Uterus (tissue), 4 donors: Measurements from ENCODE around the gene LRR1. TPM values are rescaled to one million over a fixed set of nuclear protein-coding genes. Genes with fewer than 3 reads are reported as not detected.

Experiments used
- DNase-seq, 2 donors: peaks; one replicate each; pipeline ENCODE4 v3.0.0-alpha.2; 2019 to 2020
- H3K27ac ChIP-seq, 2 donors: fragments of 200-600 bp; sonication (generic); 1 replicate in 1 of 2; 2 replicates in 1 of 2; pipeline ENCODE4 v1.5.1; 2016 to 2018
- H3K27me3 ChIP-seq, 2 donors: fragments of 200-600 bp; sonication (generic); one replicate each; pipeline ENCODE4 v1.5.1; 2018 to 2019; ENCODE audit warnings: control low read depth in 1 of 2
- H3K36me3 ChIP-seq, 2 donors: fragments of 200-600 bp; sonication (generic); one replicate each; pipeline ENCODE4 v1.5.1; 2019; ENCODE audit warnings: control low read depth in 1 of 2
- H3K4me1 ChIP-seq, 2 donors: fragments of 200-600 bp; sonication (generic); one replicate each; pipeline ENCODE4 v1.5.1; 2018 to 2019; ENCODE audit warnings: control low read depth in 1 of 2
- H3K4me3 ChIP-seq, 2 donors: fragments of 200-600 bp; sonication (generic); 1 replicate in 1 of 2; 2 replicates in 1 of 2; pipeline ENCODE4 v1.5.1; 2018 to 2019; ENCODE audit warnings: mild to moderate bottlenecking in 1 of 2
- H3K9me3 ChIP-seq, 2 donors: fragments of 200-600 bp; sonication (generic); one replicate each; pipeline ENCODE4 v1.5.1; 2019; ENCODE audit warnings: control low read depth in 1 of 2
- POLR2A ChIP-seq, 2 donors: fragments of 450-650 bp; IDR thresholded peaks; one replicate each; pipeline ENCODE4 v1.6.1; 2016; ENCODE audit warnings: antibody characterized with exemption in 2 of 2, mild to moderate bottlenecking in 1 of 2, moderate library complexity in 1 of 2
- intact Hi-C: fragments of 100-400 bp; cut with DNase I; formaldehyde crosslinking; loops from one replicate; pipeline ENCODE4 v1.15.1; 2023; ENCODE audit warnings: low total_unique reads
- total RNA-seq, 4 donors: library from RNA; depleted of rRNA in 3 of 4; stranded (reverse); fragments of >200 nt in 3 of 4; gene quantifications; one replicate each; pipeline versions ENCODE4 v1.1.0 to v1.2.4, GENCODE V29; 2014 to 2023
- TF ChIP-seq, protein P1 (sequence below), 4 experiments: fragments of 200-600 bp in 2 of 4; fragments of 450-650 bp in 2 of 4; sonication (generic) in 2 of 4; IDR thresholded peaks; one replicate each; pipeline ENCODE4 v1.5.1; 2016 to 2019; ENCODE audit warnings: antibody characterized with exemption in 4 of 4, mild to moderate bottlenecking in 2 of 4, moderate library complexity in 1 of 4
- donor health status: DM: yes; HTN: yes; CAD: no.

Gene LRR1
- total RNA-seq, 4 donors from 2014 or later = 1.8 to 16.2 (median 6.8) TPM

GRCh38 chr14:49586673-49587460 lies 11.9 kb upstream of the LRR1 start:
- H3K9me3 ChIP-seq = no peaks in the 10 kb centered on the region
- H3K36me3 ChIP-seq = no peaks in the 10 kb centered on the region
- peak; percentile 33 to 34 for DNase-seq
- H3K4me1 ChIP-seq = peaks cover 0 to 4% of the 10 kb centered on the region in 2 donors
- intact Hi-C loops = no loop called here
- H3K27ac ChIP-seq = peak overlapping the region; percentile 89 to 91
- peak overlapping the region; percentile 84 to 94 for H3K4me3 ChIP-seq
- TF ChIP-seq POLR2A (IDR thresholded peaks at IDR 0.05) = no peak
- TF ChIP-seq, protein P1, sequence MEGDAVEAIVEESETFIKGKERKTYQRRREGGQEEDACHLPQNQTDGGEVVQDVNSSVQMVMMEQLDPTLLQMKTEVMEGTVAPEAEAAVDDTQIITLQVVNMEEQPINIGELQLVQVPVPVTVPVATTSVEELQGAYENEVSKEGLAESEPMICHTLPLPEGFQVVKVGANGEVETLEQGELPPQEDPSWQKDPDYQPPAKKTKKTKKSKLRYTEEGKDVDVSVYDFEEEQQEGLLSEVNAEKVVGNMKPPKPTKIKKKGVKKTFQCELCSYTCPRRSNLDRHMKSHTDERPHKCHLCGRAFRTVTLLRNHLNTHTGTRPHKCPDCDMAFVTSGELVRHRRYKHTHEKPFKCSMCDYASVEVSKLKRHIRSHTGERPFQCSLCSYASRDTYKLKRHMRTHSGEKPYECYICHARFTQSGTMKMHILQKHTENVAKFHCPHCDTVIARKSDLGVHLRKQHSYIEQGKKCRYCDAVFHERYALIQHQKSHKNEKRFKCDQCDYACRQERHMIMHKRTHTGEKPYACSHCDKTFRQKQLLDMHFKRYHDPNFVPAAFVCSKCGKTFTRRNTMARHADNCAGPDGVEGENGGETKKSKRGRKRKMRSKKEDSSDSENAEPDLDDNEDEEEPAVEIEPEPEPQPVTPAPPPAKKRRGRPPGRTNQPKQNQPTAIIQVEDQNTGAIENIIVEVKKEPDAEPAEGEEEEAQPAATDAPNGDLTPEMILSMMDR (IDR thresholded peaks at IDR 0.05) = peak; percentile 64 to 84 (median 74)
- no peaks in the 10 kb centered on the region for H3K27me3 ChIP-seq

GRCh38 chr14:49589387-49589786 lies 9.4 kb upstream of the LRR1 start:
- Histone ChIP-seq H3K4me1 (peaks cover 0 to 4% of the 10 kb centered on the region in 2 donors), H3K9me3 (no peaks in the 10 kb centered on the region), H3K27me3 (no peaks in the 10 kb centered on the region), H3K4me3 (no peak overlapping the region), H3K27ac (no peak overlapping the region), H3K36me3 (no peaks in the 10 kb centered on the region)
- DNase-seq = no peak
- TF ChIP-seq POLR2A (IDR thresholded peaks at IDR 0.05) = no peak
- TF ChIP-seq, protein P1 (IDR thresholded peaks at IDR 0.05) = no peak
- intact Hi-C loops = no loop called here

DNA sequence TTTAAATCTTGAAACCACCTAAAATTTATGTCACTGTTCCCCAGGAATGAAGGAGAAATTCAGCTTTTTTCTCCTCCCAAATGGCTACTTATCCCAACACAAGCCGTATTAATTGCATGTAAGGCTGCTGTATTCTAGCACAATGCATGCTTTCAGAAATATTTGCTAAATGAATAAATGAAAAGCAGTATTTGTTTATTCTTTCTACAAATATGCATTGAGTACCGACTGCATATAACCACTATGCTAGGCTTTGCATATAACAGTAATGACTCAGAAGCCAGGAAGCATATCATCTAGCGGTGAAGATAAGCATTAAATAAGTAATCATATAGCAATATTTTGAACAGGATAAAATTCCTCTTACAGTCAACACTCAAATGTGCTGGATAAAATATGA lies 5.7 kb upstream of the LRR1 start:
- H3K4me1 ChIP-seq = peaks cover 0 to 4% of the 10 kb centered on the region in 2 donors
- H3K4me3 ChIP-seq = no peak overlapping the region
- no peak for DNase-seq
- H3K9me3 ChIP-seq = no peaks in the 10 kb centered on the region
- H3K27me3 ChIP-seq = no peaks in the 10 kb centered on the region
- TF ChIP-seq POLR2A (IDR thresholded peaks at IDR 0.05) = no peak
- TF ChIP-seq, protein P1 (IDR thresholded peaks at IDR 0.05) = no peak
- no peak overlapping the region for H3K27ac ChIP-seq
- H3K36me3 ChIP-seq = no peaks in the 10 kb centered on the region
- intact Hi-C loops = no loop called here

GRCh38 chr14:49594347-49595091 lies 4.2 kb upstream of the LRR1 start:
- peaks cover 0 to 4% of the 10 kb centered on the region in 2 donors for H3K4me1 ChIP-seq
- no peak for DNase-seq
- TF ChIP-seq POLR2A (IDR thresholded peaks at IDR 0.05) = no peak
- TF ChIP-seq, protein P1 (IDR thresholded peaks at IDR 0.05) = no peak
- H3K9me3 ChIP-seq = no peaks in the 10 kb centered on the region
- intact Hi-C loops = no loop called here
- no peak overlapping the region for H3K27ac ChIP-seq
- no peaks in the 10 kb centered on the region for H3K27me3 ChIP-seq
- no peaks in the 10 kb centered on the region for H3K36me3 ChIP-seq
- H3K4me3 ChIP-seq = no peak overlapping the region

DNA sequence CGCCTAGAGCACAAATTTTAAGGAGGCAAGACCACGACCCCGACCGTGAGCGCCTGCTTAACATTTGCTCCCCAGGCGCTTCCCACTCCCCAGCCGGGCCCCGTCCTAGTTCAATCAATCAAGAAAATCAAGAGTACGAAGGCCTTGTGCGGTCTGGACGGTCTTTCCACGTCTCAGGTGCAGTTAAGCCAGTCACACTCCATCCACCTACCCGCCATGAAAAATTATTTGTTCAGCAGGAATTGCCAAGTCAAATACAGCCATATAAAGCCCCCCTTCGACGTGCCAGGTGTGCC lies 603 bp upstream of the LRR1 start:
- DNase-seq = peak in 1 of 2 donors; percentile 18
- no peaks in the 10 kb centered on the region for H3K36me3 ChIP-seq
- peak overlapping the region; percentile 93 to 97 for H3K27ac ChIP-seq
- no peaks in the 10 kb centered on the region for H3K27me3 ChIP-seq
- H3K9me3 ChIP-seq = no peaks in the 10 kb centered on the region
- TF ChIP-seq POLR2A (IDR thresholded peaks at IDR 0.05) = no peak
- TF ChIP-seq, protein P1 (IDR thresholded peaks at IDR 0.05) = no peak
- H3K4me1 ChIP-seq = peaks cover 0 to 4% of the 10 kb centered on the region in 2 donors
- intact Hi-C loops = no loop called here
- peak overlapping the region; percentile 72 to 85 for H3K4me3 ChIP-seq
